ENCODE results near the gene FNDC1.
"Not testable (repeated sequence)": the region's sequence is repeated elsewhere in the genome, so short reads cannot be mapped to it uniquely, and the experiment has no call there.

Gene FNDC1

DNA sequence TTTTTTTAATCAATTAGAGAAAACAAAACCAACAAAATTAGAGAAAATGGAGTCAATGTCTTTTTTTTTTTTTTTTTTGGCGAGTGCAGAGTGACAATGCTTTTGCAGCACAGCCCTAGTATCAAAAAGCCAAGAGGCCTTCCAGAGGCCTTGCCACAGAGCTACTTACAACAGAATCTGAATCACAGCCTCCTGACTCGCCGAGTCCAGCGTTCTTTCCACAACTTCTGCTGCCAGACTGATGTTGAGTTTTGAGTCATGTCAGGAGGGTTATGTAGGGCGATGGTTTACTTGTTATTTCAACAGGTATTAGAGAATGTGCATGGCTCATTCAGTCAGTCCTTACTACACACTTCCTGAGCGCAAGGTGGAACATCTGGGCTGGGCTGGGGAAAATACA lies 88.6 kb downstream of the FNDC1 start:
- no peak for DNase-seq (ENCODE audit: low spot score)

- no peak for DNase-seq (ENCODE audit: low spot score)
Measured at GRCh38 chr6:159259441-159260125, 90.4 kb downstream of the FNDC1 start.

DNA sequence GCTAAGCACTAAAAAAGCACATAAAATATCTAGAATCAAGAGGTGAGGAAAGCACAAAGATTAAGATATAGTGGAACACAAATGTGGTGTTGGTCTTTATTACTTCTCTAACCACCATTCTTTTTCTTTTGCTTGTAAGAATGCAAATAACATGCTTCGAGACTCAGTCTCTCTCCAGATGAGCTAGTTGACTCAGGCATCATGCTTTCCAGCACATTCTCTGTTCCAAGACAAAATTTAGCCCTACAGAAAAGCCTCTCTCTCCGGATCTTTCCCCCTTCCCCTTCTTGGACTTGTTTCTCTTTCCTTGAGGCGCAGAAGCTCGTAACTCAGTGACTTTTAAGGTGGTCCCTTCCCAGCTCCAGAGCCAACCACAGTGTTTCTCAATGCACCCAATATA lies 91.0 kb downstream of the FNDC1 start:
- no peak for DNase-seq (ENCODE audit: low spot score)

- no peak for DNase-seq (ENCODE audit: low spot score)
Measured at GRCh38 chr6:159261995-159262394, 92.8 kb downstream of the FNDC1 start.

- no peak for DNase-seq (ENCODE audit: low spot score)
Measured at GRCh38 chr6:159262586-159262985, 93.4 kb downstream of the FNDC1 start.

DNA sequence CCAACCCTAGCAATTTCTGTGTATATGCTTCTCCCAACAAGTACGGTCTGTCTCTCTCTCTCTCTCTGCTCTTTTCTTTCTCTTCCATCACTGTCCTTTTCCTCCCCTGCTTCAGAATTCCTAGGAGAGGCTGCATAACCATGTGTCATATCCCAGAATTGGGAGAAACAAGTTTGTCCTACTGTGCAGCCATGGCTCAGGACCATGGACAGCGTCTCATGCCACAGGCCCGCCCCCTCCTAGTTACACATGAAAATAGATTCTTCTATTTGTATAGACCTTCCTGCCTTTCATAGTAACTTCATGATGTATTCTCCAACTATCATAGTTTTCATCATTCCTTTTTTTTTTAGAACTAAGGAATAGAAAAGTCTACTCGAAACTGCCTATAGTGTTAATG lies 98.0 kb downstream of the FNDC1 start:
- no peak for DNase-seq (ENCODE audit: low spot score)

DNA sequence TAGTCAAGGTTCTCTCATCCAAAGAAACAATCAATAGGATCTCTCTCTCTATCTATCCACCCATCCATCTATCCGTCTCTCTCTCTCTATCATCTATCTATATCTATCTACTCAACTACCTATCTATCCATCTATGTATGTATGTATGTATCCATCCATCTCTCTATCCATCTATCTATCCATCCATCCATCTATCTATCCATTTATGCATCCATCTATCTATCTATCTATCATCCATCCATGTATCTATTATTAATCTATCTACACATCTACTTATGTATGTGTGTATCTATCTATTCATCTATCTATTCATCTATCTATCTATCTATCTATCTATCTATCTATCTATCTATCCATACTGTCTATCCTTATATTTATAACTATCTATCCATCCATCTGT lies 99.3 kb downstream of the FNDC1 start:
- no peak for DNase-seq (ENCODE audit: low spot score)

GRCh38 chr6:159271257-159271656 lies 102.1 kb downstream of the FNDC1 start:
- DNase-seq (ENCODE audit: low spot score) = no peak

GRCh38 chr6:159278626-159279025 lies 109.4 kb downstream of the FNDC1 start:
- no peak for DNase-seq (ENCODE audit: low spot score)

DNA sequence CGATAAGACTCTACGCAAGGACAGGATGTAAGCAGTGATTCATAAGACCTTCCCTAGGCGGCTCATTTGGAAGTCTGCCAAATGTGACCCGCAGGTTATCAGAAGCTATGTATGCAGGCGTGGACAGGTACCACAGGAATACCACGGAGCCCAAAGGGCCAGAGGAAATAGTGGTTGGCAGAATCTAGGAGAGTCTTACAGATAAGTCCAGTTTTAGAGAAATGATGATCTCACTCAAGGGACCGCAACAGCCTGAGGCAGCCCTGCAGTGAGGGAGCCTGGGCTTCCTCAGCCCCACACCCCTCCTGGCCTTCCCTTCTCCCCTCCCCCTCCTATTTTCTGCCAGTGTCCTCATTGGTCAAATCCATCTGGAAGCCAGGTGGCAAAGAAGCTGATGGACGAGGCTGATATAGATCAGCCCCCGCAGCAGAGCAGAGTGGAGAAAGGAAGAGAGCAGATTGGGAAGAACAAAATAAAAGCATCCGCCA lies 110.6 kb downstream of the FNDC1 start:
- DNase-seq (ENCODE audit: low spot score) = no peak

DNA sequence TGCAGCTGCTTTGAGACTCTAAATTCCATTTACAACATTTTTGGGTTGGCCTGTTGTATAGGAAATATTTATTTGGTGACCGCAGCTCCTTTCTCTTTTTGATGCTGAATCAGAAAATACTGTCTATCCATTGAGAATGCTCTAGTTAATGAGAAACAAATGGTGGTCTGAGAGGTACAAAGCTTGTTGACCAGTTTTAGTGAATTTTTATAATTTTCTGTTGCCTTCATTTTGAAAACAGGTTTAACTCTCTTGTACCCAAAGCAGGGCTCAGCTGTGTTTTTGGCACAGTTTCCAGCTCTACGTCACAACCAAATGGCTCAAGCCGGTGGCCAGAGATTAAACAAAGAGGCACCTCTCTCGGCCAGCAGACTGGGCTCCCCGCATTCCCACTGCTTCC lies 113.2 kb downstream of the FNDC1 start:
- DNase-seq (ENCODE audit: low spot score) = no peak

DNA sequence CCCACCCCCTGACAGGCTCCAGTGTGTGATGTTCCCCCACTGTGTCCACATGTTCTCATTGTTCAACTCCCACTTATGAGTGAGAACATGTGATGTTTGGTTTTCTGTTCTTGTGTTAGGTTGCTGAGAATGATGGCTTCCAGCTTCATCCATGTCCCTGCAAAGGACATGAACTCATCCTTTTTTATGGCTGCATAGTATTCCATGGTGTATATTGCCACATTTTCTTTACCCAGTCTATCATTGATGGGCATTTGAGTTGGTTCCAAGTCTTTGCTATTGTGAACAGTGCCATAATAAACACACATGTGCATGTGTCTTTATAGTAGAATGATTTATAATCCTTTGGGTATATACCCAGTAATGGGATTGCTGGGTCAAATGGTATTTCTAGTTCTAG lies 115.5 kb downstream of the FNDC1 start:
- not testable (repeated sequence) for DNase-seq (ENCODE audit: low spot score)

GRCh38 chr6:159298840-159299239 lies 129.6 kb downstream of the FNDC1 start:
- no peak for DNase-seq (ENCODE audit: low spot score)

- DNase-seq (ENCODE audit: low spot score) = no peak
Measured at GRCh38 chr6:159299566-159299965, 130.4 kb downstream of the FNDC1 start.

- DNase-seq (ENCODE audit: low spot score) = no peak
Measured at GRCh38 chr6:159301277-159301676, 132.1 kb downstream of the FNDC1 start.

DNA sequence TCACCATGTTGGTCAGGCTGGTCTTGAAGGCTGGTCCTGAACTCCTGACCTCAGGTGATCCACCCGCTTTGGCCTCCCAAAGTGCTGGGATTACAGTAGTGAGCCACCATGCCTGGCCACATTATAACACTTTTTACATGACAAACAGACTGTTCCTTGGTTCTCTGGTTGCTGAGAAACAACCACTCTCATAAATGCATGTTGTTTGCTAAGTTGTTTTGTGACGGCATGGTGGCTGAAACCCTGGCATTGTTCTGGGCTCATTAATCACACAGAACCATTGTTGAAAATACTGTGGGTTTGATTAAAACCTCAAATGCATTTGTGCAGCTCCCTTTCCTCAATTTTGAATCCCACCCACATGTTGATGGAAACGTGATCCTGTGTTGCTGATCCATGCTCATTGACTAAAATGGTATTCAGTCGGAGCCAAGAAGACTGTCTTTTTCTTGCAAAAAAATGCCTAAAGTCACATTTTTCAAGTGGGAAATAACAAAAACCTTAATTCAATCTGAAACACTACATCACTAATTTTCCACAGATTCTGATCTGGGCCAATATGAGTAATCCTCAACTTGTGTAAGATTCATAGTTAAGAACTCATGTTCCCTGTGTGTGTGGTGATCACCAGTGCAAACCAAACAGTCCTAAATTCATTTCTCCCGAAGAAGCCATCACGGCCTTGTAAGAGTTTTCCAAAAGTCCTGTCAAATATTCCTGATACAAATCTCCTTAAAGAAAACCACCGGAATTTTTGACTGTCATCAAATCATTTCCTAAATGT lies 132.8 kb downstream of the FNDC1 start:
- DNase-seq (ENCODE audit: low spot score) = no peak

DNA sequence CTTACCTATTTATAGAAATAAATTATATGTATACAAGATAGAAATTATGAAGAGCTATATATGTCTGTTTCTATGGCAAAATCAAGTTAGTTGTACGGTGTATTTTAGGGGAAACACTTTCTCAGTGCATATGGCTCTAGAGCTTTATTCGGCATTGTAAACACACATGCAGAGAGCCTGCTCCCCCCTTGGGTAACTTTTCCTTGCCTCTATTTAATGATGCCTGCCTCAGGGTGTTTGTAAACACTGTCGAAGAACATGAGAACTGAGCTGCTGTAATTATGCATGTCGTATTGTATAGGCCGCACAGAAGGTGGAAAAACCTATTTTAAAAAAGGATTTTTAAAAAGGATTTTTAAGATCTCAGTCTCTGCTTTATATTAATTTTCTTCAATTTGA lies 133.4 kb downstream of the FNDC1 start:
- DNase-seq (ENCODE audit: low spot score) = no peak

GRCh38 chr6:159303159-159303558 lies 134.0 kb downstream of the FNDC1 start:
- no peak for DNase-seq (ENCODE audit: low spot score)

- DNase-seq (ENCODE audit: low spot score) = no peak
Measured at GRCh38 chr6:159303784-159304183, 134.6 kb downstream of the FNDC1 start.

DNA sequence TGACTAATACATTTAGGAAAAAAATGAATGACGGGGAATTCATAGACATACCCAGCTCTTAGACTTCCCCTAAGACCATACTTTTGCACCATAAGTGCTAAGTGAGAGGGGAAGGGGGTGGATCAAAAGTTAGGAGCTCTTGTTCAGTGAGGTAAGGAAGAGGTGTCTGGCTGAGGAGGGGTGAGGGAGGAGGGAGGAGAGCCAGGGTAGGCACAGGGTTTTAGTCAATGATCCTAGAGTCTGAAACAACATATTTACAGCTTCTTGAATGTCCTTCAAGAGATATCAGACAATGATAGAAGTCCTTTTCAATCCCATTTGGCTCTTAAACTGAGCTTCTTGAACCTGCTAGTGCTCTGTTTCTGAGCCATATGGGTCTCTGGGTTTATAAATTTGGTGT lies 135.4 kb downstream of the FNDC1 start:
- DNase-seq (ENCODE audit: low spot score) = no peak

DNA sequence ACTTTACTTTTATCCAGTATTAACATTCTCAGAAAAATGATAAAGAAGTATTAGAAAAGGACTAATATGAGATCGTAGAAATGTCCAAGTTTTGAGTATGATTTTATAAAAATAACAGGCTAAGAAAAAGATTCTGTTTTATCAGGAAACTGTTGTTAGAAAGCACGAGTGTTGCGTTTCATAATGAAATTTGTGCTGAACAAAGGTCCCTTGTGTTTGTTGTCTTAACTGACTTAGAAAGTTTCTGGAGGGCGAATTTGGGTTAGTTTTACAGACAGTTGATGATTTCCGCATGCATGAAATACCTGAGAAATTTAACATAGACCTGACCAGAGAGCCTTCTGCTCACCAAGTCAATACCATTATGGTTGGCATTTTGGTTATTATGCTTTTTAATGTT lies 136.0 kb downstream of the FNDC1 start:
- DNase-seq (ENCODE audit: low spot score) = no peak

GRCh38 chr6:159305804-159306537 lies 136.8 kb downstream of the FNDC1 start:
- DNase-seq (ENCODE audit: low spot score) = no peak

GRCh38 chr6:159307246-159307790 lies 138.1 kb downstream of the FNDC1 start:
- no peak for DNase-seq (ENCODE audit: low spot score)
